Measurements from ENCODE around the gene TAOK1.
A peak's percentile ranks its signal among the peaks of the same experiment; 100 is the strongest.
"Not testable (repeated sequence)": the region's sequence is repeated elsewhere in the genome, so short reads cannot be mapped to it uniquely, and the experiment has no call there.

TAOK1 gene

DNA sequence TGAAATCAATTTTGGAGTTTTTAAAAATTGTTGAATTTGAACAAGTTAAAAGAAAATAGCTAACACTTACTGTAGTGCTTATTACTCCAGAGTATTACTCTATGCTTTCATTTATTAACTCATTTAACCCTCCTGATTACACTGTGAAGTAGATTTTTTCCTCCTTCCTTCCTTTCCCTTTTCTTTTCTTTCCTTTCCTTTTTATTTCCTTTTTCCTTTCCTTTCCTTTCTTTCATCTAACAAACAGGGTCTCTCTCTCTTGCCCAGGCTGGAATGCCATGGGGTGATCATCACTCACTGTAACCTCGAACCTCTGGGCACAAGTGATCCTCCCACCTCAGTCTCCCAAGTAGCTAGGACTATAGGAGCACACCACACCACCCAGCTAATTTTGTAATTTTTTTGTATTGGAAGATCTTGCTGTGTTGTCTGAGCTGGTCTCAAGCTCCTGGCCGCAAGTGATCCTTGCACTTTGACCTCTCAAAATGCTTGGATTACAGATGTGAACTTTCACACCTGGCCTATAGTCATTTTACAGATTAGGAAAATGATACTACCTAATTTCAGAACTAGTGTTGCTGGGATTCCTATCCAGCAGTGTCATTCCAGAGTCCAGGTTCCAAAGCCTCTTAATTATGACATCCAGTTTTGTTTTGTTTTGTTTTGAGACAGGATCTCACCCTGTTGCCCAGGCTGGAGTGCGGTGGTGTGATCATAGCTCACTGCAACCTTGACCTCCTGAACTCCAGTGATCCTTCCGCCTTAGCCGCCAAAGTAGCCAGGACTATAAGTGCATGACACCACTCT, 59.9 kb downstream of the TAOK1 start:
- DNase-seq = no peak

DNA sequence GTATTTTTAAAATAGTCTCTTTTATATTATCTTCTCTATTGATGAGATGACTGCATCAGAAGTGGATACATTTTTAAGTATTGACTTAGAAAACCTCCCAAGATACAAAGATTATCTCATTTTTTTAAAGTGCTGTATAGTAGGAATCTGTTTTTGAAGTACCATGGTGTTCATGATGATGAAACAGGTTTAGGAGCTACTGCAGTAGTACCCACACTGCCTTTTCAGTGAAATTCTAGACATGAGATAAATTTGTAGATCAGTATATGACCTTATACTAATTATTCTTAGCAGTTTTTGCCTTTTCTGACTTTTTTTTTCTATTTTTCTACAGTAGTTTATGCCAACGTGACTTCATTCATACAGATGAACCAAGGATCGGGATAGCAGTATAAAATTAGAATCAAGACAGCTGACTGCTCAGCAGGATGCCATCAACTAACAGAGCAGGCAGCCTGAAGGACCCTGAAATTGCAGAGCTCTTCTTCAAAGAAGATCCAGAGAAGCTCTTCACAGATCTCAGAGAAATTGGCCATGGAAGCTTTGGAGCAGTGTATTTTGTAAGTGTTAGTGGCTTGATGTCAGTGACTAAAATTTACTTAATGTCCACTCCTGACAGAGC, 61.1 kb downstream of the TAOK1 start:
- DNase-seq = no peak

DNA sequence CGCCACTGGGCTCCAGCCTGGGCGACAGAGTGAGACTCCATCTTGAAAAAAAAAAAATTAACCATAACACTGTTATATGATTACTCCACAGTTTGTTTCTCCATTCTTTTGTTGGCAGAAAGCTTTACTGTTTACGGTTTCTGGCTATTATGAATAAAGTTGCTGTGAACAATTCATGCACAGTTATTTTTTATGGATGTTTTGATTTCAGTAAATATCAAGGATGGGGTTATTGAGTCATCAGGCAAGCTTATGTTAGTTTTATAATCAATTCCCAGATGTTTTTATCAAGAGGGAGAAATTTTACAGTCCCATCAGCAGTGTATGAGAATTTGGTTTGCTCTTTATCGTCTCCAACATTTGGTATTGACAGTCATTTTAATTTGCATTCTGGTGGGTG, 67.9 kb downstream of the TAOK1 start:
- no peak for DNase-seq

- no peak for DNase-seq
Measured at GRCh38 chr17:29461483-29462206, 71.5 kb downstream of the TAOK1 start.

- DNase-seq = no peak
Measured at GRCh38 chr17:29469276-29469675, 79.1 kb downstream of the TAOK1 start.

DNA sequence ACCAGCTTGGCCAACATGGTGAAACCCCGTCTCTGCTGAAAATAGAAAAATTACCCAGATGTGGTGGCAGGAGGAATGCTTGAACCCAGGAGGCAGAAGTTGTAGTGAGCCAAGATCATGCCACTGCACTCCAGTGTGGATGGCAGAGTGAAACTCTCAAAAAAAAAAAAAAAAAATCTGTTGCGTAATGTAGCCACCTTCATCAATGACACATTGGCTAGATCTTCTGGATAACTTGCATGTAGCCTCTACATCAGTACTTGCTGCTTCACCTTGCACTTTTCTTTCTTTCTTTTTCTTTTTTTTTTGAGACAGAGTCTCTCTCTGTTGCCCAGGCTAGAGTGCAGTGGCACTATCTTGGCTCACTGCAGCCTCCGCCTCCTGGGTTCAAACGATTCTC, 83.3 kb downstream of the TAOK1 start:
- DNase-seq = not testable (repeated sequence)

- no peak for DNase-seq
Measured at GRCh38 chr17:29474297-29474696, 84.1 kb downstream of the TAOK1 start.

DNA sequence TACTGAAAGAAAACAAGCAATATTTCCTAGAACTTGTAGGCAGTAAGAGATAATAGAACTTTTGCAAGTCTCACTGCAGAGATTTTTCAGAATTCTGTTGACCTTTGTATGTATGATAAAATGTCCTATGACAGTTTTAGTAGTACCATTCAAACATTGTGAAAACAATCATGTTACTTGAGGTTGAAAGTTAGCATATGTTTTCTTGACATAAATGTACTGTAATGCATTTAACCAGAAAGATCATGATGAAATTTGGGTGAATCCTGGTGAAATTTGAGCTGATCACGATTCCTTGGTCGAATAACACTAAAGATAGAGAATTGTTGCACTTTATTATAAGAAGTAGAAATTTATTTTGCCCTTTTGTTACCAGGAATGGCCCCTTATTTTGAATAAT, 85.7 kb downstream of the TAOK1 start:
- DNase-seq = no peak

- not testable (repeated sequence) for DNase-seq
Measured at GRCh38 chr17:29480249-29480928, 90.2 kb downstream of the TAOK1 start.

DNA sequence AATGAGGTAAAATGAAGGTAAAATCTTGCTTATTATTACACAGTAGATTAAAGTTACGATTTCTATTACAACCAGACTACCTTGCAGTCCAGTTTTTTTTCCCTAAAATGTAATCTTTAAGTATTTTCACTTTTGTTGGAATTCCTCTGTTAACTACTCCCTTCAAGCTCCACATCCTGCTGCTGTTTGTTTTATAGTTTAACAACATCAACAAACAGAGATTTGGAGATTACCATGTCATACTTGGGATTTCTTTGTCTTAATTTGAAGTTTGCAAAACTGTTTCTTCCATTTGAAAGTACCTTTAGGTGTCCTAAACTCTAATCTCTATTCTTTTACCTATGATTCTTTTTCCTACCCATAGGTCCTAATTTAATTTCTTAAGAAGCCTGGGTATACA, 93.3 kb downstream of the TAOK1 start:
- DNase-seq = no peak

DNA sequence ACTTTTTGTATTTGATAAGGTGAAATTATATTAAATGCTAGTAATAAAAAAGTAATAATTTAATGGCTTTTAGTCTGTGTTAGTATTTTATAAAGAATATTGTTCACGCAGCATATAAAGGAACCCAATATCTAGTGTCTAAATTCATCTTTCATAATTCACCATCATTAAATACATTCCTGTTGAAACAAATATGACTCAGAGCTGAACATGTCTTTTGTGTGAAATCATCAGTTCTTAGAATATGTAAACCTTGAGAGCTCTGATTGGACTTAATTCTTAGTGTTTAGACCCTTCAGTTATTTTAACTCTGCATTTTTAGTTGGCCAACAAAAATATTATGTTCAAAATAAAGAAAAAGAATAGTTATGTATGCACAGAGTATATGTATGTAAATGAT, 104.8 kb downstream of the TAOK1 start:
- DNase-seq = no peak

- no peak for DNase-seq
Measured at GRCh38 chr17:29504711-29505110, 114.5 kb downstream of the TAOK1 start.

DNA sequence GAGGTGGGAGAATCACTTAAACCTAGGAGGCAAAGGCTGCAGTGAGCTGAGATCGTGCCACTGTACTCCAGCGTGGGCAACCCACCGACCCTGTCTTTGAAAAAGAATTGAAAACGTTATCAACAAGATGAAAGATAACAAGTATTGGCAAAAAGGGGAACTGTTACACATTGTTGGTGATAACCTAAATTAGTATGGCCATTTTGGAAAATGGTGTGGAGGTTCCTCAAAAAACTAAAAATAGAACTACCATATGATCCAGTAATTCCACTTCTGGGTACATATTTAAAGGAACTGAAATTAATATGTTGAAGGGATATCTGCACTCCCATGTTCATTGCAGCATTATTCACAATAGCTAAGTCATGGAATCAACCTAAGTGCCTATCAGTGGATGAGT, 115.7 kb downstream of the TAOK1 start:
- no peak for DNase-seq

- no peak for DNase-seq
Measured at GRCh38 chr17:29510953-29511352, 120.8 kb downstream of the TAOK1 start.

DNA sequence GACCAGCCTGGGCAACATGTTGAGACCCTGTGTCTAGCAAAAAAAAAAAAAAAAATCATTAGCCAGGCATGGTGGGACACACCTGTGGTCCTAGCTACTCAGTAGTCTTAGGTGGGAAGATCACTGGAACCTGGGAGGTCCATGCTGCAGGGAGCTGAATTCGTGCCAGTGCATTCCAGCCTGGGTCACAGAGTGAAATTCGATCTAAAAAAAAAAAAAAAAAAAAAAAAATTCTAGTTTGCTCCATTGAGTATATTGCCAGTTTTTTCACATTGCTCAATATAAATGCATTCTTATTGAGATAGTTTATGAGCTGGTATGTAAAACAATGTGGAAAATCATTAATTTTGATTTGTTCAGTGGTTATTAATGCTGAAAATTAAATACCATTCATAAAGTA, 124.6 kb downstream of the TAOK1 start:
- DNase-seq = no peak

- DNase-seq = no peak
Measured at GRCh38 chr17:29518359-29518758, 128.2 kb downstream of the TAOK1 start.

DNA sequence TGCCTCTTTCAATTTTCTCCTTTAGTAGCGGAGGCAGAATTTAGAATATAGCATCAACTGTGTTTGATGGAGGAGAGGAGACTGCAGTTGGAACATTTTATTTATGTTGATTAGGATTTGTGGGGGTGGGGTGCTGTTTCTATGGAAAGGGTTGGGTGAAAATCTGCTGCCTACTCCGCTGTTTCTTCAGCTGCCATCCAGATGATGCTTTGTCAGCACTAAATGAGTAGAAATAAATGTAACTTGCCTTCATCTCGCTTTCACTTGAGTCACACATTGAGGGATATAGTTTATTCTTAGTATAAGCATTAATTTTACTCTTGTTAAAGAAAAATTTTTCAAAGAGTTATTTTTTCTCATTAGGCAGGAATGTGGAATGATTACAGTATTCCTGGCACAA, 134.5 kb downstream of the TAOK1 start:
- no peak for DNase-seq

DNA sequence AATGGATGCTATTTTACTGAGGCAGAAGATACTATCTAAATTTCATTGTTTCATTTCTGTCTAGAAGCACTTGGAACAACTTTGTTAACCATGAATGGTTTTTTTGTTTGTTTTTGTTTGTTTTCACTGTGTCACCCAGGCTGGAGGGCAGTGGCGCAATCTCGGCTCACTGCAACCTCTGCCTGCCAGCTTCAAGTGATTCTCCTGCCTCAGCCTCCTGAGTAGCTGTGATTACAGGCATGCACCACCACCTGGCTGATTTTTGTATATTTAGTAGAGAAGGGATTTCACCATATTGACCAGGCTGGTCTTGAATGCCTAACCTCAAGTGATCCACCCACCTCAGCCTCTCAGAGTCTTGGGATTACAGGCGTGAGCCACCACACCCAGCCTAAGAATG, 136.2 kb downstream of the TAOK1 start:
- no peak for DNase-seq

DNA sequence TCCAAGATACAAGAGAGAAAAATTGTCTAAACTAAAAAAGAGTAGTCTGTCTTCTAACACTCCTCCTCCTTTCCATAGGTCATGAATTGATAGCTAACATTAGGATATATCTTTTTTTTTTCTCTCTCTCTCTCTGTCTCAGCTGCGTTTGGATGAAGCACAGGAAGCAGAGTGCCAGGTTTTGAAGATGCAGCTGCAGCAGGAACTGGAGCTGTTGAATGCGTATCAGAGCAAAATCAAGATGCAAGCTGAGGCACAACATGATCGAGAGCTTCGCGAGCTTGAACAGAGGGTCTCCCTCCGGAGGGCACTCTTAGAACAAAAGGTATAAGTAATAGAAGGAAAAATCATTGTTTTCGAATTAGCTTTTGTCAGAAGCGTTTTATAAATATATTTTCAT, 143.8 kb downstream of the TAOK1 start:
- no peak for DNase-seq

- DNase-seq = no peak
Measured at GRCh38 chr17:29544066-29544465, 153.9 kb downstream of the TAOK1 start.

DNA sequence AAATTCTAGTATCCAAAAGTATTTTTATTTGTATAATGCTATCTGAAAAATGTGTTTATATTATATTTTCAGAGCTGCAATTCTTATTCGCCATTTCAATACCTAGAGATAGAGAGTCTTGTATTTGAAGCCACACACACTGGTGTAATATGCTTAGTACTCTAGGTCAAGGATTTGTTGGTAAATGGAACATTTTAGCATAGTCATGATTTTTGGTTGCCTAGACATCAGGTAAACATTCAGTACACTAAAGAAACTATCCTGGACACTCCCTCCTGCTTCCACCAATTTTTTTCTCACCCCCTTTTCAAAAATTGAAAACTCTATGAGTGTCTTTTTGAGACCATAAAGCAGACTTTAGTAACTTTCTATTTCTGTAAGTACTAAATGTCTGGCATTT, 155.9 kb downstream of the TAOK1 start:
- no peak for DNase-seq

DNA sequence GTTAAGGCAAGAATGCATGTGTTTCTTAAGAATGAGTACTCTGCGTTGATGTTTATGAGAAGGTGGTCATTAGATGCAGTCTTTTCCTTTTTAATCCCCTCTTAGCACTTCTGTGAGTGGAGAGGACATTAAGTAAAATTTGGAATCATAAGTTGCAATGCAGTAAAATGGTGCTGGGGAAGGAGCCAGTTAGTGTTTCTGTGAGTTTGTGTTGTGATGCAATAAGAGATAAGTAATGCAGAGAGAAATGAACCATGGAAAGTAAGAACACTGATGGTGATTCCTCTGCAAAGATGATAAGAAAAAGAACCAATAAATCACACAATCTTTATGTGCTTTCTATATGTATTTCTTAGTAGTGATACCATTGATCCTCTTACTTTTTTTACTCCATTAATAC, 156.7 kb downstream of the TAOK1 start:
- no peak for DNase-seq

- peak in 1 of 5 donors; percentile 44 for DNase-seq
Measured at GRCh38 chr17:29549177-29549923, 159.2 kb downstream of the TAOK1 start.

Measured in T-helper 1 cell (primary cell).